GM11168 (cell line): ENCODE data around the gene POMT1.

ENCODE experiments used
- in situ Hi-C: fragments of 300-500 bp; cut with MboI; formaldehyde crosslinking; loops from one replicate; pipeline ENCODE4 v1.12.0; 2022; ENCODE audit warnings: low sequenced_read_pairs; ENCODE audit not compliant: unreplicated experiment

Gene POMT1

DNA sequence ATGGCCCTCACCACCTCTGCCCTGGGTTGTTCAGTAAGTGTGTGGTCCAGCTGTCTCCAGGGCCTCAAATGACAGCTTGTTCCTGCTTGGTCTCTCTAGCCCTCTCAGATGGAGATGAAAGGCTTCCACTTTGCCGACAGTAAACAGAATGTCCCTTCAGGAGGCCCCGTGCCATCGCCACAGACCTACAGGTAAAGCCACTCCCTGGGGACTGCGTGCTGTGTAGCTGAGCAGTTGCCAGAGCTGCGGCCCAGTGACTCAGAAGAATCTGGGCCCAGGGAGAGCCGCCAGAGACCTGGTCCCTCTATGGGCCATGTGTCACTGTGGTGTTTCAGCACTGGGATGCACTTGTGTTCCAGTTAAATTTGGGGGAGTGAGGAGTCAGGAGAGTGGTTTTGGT lies 10.6 kb upstream of the POMT1 start:
- in situ Hi-C loops: no loop called here

GRCh38 chr9:131494296-131494870 lies 8.3 kb upstream of the POMT1 start:
- in situ Hi-C loops: no loop called here

- in situ Hi-C loops: no loop called here
Observed at GRCh38 chr9:131495785-131496184, 6.9 kb upstream of the POMT1 start.

GRCh38 chr9:131496844-131497405 lies 5.8 kb upstream of the POMT1 start:
- in situ Hi-C loops: no loop called here

GRCh38 chr9:131499254-131499767 lies 3.4 kb upstream of the POMT1 start:
- in situ Hi-C loops: no loop called here

GRCh38 chr9:131500377-131500776 lies 2.3 kb upstream of the POMT1 start:
- in situ Hi-C loops: loop anchor here (10.0 to 25.0 kb wide), 2 partner anchors 244 to 737 kb away; partner anchors contain the start of gene RAPGEF1

- in situ Hi-C loops: loop anchor here (10.0 to 25.0 kb wide), 2 partner anchors 244 to 736 kb away; partner anchors contain the start of gene RAPGEF1
Observed at GRCh38 chr9:131500939-131501541, 1.7 kb upstream of the POMT1 start.

- in situ Hi-C loops: loop anchor here (10.0 to 25.0 kb wide), 2 partner anchors 241 to 733 kb away; partner anchors contain the start of gene RAPGEF1
Observed at GRCh38 chr9:131503626-131504465, 1.1 kb downstream of the POMT1 start.

DNA sequence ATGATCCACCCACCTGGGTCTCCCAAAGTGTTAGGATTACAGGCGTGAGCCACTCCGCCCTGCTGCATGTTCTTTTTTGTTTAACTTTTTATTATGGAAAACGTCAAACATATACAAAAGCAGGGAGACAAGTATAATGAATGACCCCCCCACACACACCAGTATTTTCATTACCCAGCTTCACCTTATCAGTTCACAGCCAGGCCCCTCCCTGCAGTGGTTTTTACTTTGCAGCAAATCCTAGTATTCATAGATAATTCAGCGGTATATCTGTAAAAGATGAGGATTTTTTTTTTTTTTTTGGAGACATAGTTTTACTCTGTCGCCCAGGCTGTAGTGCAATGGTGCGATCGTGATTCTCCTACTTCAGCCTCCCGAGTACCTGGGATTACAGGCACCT lies 2.3 kb downstream of the POMT1 start:
- in situ Hi-C loops: loop anchor here (10.0 to 25.0 kb wide), 2 partner anchors 240 to 732 kb away; partner anchors contain the start of gene RAPGEF1

- in situ Hi-C loops: loop anchor here (25.0 kb wide), 1 partner anchor 726 kb away; no protein-coding TSS in a partner anchor
Observed at GRCh38 chr9:131511416-131511815, 8.7 kb downstream of the POMT1 start.

- in situ Hi-C loops: loop anchor here (25.0 kb wide), 1 partner anchor 725 kb away; no protein-coding TSS in a partner anchor
Observed at GRCh38 chr9:131511880-131512279, 9.2 kb downstream of the POMT1 start.

DNA sequence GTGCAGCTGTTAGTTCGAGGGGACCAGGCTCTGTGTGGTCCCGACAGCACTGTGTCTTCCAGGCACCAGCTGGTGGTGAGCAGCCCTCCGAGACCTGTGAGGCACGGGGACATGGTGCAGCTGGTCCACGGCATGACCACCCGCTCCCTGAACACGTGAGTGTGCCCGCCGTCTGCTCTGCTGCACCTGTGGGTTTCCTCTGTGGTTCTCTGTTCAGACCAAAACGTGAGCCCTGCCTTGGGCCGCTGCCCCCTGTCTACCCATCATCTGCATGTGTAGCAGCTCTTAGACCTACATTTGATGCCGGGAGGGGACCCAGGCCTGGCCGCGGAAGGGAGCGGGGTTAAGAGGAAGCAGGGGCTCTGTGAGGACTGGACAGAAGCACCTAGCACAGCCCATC lies 10.5 kb downstream of the POMT1 start:
- in situ Hi-C loops: loop anchor here (25.0 kb wide), 1 partner anchor 724 kb away; no protein-coding TSS in a partner anchor

- in situ Hi-C loops: loop anchor here (25.0 kb wide), 1 partner anchor 722 kb away; no protein-coding TSS in a partner anchor
Observed at GRCh38 chr9:131515559-131516031, 12.9 kb downstream of the POMT1 start.

- in situ Hi-C loops: loop anchor here (25.0 kb wide), 1 partner anchor 721 kb away; no protein-coding TSS in a partner anchor
Observed at GRCh38 chr9:131516100-131516499, 13.4 kb downstream of the POMT1 start.

GRCh38 chr9:131516930-131517329 lies 14.2 kb downstream of the POMT1 start:
- in situ Hi-C loops: loop anchor here (25.0 kb wide), 1 partner anchor 720 kb away; no protein-coding TSS in a partner anchor

- in situ Hi-C loops: loop anchor here (25.0 kb wide), 1 partner anchor 720 kb away; no protein-coding TSS in a partner anchor
Observed at GRCh38 chr9:131517761-131518190, 15.1 kb downstream of the POMT1 start.

GRCh38 chr9:131518553-131518952 lies 15.8 kb downstream of the POMT1 start:
- in situ Hi-C loops: loop anchor here (25.0 kb wide), 1 partner anchor 719 kb away; no protein-coding TSS in a partner anchor

- in situ Hi-C loops: loop anchor here (25.0 kb wide), 1 partner anchor 717 kb away; no protein-coding TSS in a partner anchor
Observed at GRCh38 chr9:131520503-131520902, 17.8 kb downstream of the POMT1 start.

DNA sequence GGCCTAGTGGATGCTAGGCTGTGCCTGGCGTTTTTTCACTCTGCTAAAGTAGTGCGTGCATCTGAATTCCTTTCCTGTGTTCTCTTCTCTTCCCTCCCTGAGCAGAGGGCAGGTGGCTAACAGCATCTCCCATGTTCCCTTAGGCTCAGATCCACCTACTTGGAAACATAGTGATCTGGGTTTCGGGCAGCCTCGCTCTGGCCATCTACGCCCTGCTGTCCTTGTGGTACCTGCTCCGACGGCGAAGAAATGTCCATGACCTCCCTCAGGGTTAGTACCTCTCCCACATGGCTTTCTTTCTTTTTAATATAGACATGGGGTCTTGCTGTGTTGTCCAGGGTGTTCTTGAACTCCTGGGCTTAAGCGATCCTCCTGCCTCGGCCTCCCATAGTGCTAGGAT lies 18.5 kb downstream of the POMT1 start:
- in situ Hi-C loops: loop anchor here (25.0 kb wide), 1 partner anchor 716 kb away; no protein-coding TSS in a partner anchor
